ENCODE data around the gene MAN1A1.

MAN1A1 gene

GRCh38 chr6:119324718-119325117 lies 24.8 kb downstream of the MAN1A1 start:
- no peak for DNase-seq

- no peak for DNase-seq
These were observed 25.6 kb downstream of the MAN1A1 start for GRCh38 chr6:119323931-119324330.

- DNase-seq = no peak
These were observed 26.1 kb downstream of the MAN1A1 start for GRCh38 chr6:119323478-119323877.

GRCh38 chr6:119322715-119323350 lies 26.7 kb downstream of the MAN1A1 start:
- no peak for DNase-seq

- DNase-seq = no peak
These were observed 27.5 kb downstream of the MAN1A1 start for GRCh38 chr6:119322034-119322433.

DNA sequence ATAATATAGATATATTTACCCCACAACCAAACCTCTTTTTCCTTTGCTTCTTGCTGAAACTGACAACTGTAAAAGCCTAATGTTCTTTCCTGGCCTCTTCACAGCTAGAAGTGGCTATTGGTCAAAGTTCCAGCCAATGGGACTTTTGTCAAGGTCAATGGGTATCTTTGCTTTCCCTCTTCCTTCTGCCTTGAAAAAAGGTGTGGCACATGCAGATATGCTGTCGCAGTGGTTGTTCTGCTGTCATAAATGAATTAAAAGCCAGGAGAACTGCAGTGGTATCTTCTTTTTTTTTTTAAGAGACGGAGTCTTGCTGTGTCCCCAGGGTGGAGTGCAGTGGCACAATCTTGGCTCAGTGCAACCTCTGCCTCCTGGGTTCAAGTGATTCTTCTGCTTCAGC lies 29.9 kb downstream of the MAN1A1 start:
- no peak for DNase-seq

GRCh38 chr6:119318730-119319129 lies 30.8 kb downstream of the MAN1A1 start:
- DNase-seq = no peak

DNA sequence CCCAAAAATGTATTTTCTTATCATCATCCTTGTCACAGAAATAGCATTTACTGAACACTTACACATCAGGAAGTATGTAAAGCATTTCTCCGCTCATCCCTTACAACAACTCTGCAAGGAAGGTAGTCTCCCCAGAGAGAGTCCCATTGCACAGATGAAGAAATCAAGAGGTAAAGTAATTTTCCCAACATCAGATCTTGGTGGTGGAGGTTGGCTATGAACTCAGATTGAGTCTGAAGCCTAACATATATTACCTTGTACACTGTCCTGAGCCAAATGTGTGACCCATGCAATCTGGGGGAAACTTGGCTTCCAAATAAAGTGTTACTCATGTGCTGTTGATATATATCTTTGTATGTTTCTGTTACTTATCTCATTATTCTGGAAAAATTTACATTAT lies 31.4 kb downstream of the MAN1A1 start:
- DNase-seq = no peak

- DNase-seq = no peak
These were observed 32.6 kb downstream of the MAN1A1 start for GRCh38 chr6:119317007-119317406.

DNA sequence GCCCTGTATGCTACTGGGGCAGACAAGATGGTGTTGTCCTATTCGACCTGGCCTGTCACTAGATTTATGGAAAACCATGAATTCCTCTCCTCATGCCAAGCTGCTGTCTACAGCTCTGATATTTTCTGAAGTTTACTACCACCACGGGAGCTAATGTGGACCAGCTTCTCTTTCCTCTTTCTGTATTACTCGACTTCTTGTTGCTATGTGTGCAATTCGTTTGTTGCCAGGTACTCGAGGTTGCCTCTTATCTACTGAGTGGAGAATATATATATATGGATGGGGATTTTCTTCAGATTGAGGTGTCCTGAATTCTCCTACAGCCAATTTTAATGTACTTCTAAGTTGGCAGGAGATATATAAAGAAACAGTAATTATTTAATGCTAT lies 34.7 kb downstream of the MAN1A1 start:
- no peak for DNase-seq

DNA sequence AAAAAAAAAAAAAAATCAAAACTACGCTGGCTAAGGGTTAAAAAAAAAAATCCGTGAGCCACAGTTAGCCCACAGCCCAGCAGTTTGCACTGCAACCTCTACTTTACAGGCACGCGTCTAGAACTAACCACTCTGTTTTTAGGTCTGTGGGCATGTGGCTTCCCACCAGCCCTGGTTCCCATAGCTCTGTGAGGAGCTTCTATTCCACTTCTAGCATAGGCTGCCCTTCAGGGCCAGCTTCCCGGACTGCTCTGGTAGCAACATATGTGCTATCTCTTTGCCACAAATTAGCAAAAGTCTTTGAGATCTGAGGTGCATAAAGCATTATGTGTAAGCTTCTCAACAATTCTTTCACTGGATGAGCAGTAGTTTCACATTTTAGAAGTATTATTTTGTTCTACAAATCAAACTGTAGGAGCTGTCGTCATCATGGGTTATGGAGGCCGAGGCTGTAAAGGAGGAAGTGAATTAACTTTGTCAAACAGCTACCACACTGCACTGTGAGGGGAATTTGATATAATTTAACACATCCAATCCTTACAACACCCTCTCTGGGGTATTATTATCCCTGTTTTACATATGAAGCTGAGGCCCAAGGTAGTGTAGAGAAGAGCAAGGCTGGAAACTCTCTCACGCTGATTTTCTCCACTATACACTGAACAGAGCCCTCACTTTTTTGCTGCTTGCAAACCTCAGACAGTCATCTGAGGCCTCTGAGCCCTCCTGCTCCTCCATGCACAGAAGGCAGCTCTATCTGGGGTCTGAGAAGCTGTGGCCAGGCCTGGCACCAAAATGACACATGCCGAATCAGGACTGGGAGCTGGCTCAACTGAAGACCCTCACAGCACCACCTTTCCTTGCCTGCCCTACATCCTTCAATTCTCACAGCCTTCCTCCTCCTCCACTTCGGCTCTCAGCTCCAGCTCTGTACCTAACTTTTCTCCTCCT lies 35.4 kb downstream of the MAN1A1 start:
- no peak for DNase-seq

- no peak for DNase-seq
These were observed 36.7 kb downstream of the MAN1A1 start for GRCh38 chr6:119312875-119313338.

DNA sequence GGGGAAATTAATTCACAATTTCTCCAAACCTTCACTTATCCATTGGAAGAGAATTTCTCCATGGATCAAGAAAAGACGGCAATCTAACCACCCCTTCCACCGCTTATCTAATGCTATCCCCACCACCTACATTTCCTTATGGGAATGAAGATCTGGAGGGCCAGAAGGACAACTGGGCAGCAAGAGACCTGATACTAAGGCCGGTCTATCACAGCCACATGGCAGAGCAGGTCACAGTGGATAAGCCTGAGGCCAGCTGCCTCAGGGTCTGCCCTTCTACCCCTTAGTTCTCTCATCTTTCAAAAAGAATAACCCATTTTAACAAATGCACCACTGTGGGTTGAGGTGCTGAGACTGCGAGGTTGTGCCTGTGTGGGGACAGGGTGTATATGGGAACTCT lies 37.1 kb downstream of the MAN1A1 start:
- no peak for DNase-seq

DNA sequence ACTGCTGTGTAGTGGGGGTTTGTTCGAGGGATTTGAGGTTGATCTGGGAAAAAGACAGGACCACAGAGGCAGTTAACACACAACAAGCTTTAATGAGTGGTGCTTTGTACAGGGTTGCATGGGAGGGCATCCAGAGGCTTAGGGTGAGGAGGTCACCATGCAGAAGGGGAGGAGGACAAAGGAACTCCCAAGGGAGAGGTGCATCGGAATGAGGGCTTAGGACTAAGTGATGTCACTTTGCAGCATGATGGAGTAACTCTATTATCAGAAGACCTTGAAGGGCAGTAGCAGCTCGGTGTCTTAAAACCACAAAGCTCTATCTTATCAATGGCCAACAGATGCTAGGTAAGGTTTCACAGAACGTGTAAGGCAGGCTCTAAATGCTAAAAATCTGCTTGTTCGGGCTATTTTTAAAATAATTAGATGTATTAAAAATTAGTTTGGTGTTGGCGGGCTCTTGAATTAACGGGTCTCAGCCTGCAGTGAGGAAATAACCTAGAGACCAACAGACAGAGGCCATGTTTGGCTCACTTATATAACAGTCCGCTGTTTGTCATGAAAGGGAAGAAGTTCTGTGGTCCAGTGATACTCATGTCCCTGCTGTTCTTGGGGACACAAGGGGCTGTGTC lies 37.9 kb downstream of the MAN1A1 start:
- no peak for DNase-seq

DNA sequence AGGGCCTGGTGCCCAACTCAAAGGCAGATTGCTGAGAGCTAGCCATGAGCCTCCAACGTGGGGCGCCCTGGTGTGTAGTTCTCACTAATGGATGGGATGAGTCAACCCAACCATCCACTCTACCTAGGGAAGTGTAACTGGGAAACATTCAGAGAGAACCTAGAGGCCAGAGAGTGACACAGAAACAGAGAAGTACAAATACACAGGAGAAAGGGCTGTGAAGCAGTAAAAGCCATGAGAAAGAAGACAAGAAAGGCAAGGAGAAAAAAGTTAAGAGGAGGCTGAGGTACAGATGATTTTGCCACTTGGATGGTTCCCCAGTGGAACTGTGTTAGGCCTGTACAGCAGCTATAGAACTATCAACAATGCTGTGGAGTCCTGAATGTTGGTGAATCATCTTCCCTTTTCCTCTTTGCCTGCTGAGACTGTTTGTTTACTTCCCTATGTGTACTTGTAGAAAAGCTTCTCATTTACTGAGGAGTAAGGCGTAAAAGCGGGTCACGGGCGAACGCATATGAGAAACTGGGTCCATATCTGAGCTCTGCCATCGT lies 39.0 kb downstream of the MAN1A1 start:
- DNase-seq = no peak

DNA sequence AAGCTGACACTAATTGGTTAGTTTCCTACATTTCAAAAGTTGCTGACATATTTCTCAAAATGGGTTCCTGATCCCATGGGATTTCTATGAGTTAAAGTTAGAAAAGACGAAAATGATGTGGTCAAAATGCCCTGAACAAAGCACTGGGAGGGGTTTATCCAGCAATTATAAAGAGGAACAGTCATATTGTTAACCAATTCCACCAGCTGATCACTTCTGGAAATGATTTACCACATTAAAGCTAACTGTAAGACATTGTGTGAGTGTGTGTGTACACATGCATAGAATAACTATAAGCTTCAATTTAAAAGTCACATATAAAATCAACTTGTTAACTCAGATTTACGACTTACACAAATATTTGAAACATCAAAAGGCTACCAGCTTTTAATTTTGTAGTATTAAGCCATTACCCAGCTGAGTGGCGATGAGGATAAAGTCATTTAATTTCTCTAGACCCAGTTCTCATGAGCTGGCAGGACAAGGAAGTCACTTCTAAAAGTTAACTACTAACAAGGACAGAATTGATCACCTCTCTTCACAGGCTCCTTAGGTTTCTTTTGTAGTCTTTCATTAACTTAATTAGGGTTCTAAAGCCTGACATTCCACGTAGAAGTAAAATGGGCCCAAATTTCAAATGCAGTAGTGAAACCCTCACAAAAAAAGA lies 40.4 kb downstream of the MAN1A1 start:
- DNase-seq = no peak

- no peak for DNase-seq
These were observed 41.5 kb downstream of the MAN1A1 start for GRCh38 chr6:119308048-119308570.

- no peak for DNase-seq
These were observed 42.5 kb downstream of the MAN1A1 start for GRCh38 chr6:119307056-119307455.

DNA sequence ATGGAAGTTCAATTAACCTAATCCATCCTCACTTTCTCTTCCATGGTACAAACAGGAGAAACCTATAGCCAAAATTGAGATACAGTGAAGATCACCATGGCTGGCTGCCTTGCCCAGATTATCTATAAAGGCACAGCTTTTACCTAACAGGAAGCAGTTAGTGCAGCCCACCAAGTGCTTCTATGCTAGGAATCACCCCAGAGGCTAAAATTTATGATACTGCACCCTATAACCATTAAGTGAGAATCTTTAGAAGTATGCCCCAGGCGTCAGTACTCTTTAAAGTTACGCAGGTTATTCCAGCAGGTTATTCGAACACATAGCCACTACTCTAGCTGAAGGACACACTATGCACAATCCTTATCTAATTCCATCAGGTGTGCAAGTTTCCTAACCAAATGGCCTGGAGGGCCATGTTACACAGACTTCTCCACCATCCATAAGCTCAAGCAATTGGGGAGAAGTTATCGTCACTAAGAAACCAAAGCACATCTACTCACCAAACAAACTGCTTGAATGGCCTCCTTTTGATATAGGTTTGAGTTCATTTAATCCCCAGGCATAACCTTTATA lies 43.1 kb downstream of the MAN1A1 start:
- DNase-seq = no peak

DNA sequence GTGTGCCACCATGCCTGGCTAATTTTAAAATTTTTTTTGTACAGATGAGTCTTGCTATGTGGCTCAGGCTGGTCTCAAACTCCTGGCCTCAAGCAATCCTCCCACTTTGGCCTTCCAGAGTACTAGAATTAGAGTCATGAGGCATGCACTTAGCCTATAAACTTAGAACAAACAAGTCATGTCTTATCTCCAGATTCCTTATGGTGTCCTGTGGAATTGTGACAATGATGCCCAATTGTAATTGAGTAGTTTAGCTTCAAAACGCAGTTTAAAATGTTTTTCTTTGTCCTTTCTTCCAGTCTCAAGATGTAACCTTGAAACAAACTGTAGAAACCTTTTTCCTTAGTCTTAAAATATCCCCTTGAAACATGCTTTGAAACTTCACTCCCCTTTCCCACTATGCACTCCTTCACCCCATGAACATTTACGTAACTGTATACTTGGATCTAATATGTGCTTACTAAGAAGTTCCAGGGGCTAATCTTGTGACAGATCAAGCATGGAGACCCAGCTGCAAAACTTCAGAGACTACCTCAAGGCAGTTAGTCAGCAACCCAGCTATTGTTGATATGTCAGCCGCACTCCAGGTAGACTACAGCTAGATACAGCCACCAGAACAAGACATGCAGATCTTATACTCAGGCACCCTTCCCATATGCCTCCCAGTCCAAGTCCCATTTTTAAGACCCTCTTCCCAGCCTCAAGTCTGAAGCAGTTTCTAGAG lies 46.2 kb downstream of the MAN1A1 start:
- no peak for DNase-seq

DNA sequence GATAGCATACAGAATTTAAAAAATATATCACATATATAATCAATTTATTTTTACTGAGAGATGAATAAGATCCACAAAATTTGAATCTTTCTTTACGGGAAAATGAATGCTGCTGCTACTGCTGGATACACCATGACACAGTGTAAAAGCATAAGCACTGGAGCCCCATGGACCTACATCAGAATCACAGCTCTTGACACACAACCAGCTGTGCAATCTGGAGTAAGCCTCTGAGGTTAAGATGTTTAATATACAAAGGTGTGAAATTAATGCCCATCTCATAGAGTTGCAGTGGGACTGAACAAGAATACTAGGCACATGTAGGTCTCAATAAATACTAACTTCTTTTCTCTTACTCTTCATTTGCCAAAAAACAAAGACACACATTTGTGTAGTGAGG lies 48.1 kb downstream of the MAN1A1 start:
- no peak for DNase-seq

GRCh38 chr6:119299694-119300093 lies 49.9 kb downstream of the MAN1A1 start:
- no peak for DNase-seq

All from NCI-H82 (cell line).